ENCODE data around the gene PDCD2L.

- no peak for TF ChIP-seq CTCF (IDR thresholded peaks at IDR 0.05; ENCODE audit: low read length)
- TF ChIP-seq EZH2 (IDR thresholded peaks at IDR 0.05; ENCODE audit: borderline replicate concordance, low read length), result no peak
These were observed 20.6 kb upstream of the PDCD2L start for GRCh38 chr19:34383599-34383998.
